ENCODE measurements around the gene CCL11.

Gene CCL11

GRCh38 chr17:34254146-34254545, 31.4 kb upstream of the CCL11 start:
- Histone ChIP-seq H3K36me3 (ENCODE audit: insufficient read depth) (no peaks in the 10 kb centered on the region), H4K20me1 (ENCODE audit: insufficient read depth) (no peaks in the 10 kb centered on the region), H3K4me1 (ENCODE audit: low read depth, poor library complexity, severe bottlenecking) (peaks cover 10% of the 10 kb centered on the region), H2AFZ (ENCODE audit: low read depth) (no peak overlapping the region), H3K4me2 (no peak overlapping the region), H3K4me3 (IDR thresholded peaks at IDR 0.05; ENCODE audit: insufficient read depth, low read depth, low read length) (no peak overlapping the region), H3K79me2 (ENCODE audit: insufficient read depth, low read depth) (no peaks in the 10 kb centered on the region), H3K27me3 (ENCODE audit: insufficient read depth, low read depth) (no peaks in the 10 kb centered on the region), H3K9ac (no peak overlapping the region), H3K27ac (no peak overlapping the region)
- TF ChIP-seq, protein P1, sequence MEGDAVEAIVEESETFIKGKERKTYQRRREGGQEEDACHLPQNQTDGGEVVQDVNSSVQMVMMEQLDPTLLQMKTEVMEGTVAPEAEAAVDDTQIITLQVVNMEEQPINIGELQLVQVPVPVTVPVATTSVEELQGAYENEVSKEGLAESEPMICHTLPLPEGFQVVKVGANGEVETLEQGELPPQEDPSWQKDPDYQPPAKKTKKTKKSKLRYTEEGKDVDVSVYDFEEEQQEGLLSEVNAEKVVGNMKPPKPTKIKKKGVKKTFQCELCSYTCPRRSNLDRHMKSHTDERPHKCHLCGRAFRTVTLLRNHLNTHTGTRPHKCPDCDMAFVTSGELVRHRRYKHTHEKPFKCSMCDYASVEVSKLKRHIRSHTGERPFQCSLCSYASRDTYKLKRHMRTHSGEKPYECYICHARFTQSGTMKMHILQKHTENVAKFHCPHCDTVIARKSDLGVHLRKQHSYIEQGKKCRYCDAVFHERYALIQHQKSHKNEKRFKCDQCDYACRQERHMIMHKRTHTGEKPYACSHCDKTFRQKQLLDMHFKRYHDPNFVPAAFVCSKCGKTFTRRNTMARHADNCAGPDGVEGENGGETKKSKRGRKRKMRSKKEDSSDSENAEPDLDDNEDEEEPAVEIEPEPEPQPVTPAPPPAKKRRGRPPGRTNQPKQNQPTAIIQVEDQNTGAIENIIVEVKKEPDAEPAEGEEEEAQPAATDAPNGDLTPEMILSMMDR (conservative IDR thresholded peaks at IDR 0.05; ENCODE audit: low read depth, low read length) = no peak

GRCh38 chr17:34254651-34255380, 30.7 kb upstream of the CCL11 start, which contains the start of gene CCL2:
TSS of gene CCL2 (plus strand) at chr17:34255285. CDS start at chr17:34255350, 65 bp downstream.
- H2AFZ ChIP-seq (ENCODE audit: low read depth) = no peak within 1 kb of the TSS
- H3K79me2 ChIP-seq (ENCODE audit: insufficient read depth, low read depth) = no peaks in the 10 kb centered on the region
- TF ChIP-seq, protein P1 (conservative IDR thresholded peaks at IDR 0.05; ENCODE audit: low read depth, low read length) = no peak
- H3K27me3 ChIP-seq (ENCODE audit: insufficient read depth, low read depth) = no peaks in the 10 kb centered on the region
- no peaks in the 10 kb centered on the region for H3K36me3 ChIP-seq (ENCODE audit: insufficient read depth)
- H3K4me3 ChIP-seq (IDR thresholded peaks at IDR 0.05; ENCODE audit: insufficient read depth, low read depth, low read length) = no peak within 1 kb of the TSS
- no peaks in the 10 kb centered on the region for H4K20me1 ChIP-seq (ENCODE audit: insufficient read depth)
- no peak within 1 kb of the TSS for H3K9ac ChIP-seq
- H3K4me2 ChIP-seq = no peak within 1 kb of the TSS
- H3K27ac ChIP-seq = no peak within 1 kb of the TSS
- peaks cover 3% of the 10 kb centered on the region for H3K4me1 ChIP-seq (ENCODE audit: low read depth, poor library complexity, severe bottlenecking)

DNA sequence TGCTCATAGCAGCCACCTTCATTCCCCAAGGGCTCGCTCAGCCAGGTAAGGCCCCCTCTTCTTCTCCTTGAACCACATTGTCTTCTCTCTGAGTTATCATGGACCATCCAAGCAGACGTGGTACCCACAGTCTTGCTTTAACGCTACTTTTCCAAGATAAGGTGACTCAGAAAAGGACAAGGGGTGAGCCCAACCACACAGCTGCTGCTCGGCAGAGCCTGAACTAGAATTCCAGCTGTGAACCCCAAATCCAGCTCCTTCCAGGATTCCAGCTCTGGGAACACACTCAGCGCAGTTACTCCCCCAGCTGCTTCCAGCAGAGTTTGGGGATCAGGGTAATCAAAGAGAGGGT, 30.2 kb upstream of the CCL11 start:
- no peak overlapping the region for H3K4me3 ChIP-seq (IDR thresholded peaks at IDR 0.05; ENCODE audit: insufficient read depth, low read depth, low read length)
- H3K4me1 ChIP-seq (ENCODE audit: low read depth, poor library complexity, severe bottlenecking) = no peaks in the 10 kb centered on the region
- H3K36me3 ChIP-seq (ENCODE audit: insufficient read depth) = no peaks in the 10 kb centered on the region
- no peak overlapping the region for H2AFZ ChIP-seq (ENCODE audit: low read depth)
- TF ChIP-seq, protein P1 (conservative IDR thresholded peaks at IDR 0.05; ENCODE audit: low read depth, low read length) = no peak
- H3K9ac ChIP-seq = no peak overlapping the region
- H3K4me2 ChIP-seq = no peak overlapping the region
- no peaks in the 10 kb centered on the region for H3K79me2 ChIP-seq (ENCODE audit: insufficient read depth, low read depth)
- no peak overlapping the region for H3K27ac ChIP-seq
- no peaks in the 10 kb centered on the region for H3K27me3 ChIP-seq (ENCODE audit: insufficient read depth, low read depth)
- H4K20me1 ChIP-seq (ENCODE audit: insufficient read depth) = no peaks in the 10 kb centered on the region

DNA sequence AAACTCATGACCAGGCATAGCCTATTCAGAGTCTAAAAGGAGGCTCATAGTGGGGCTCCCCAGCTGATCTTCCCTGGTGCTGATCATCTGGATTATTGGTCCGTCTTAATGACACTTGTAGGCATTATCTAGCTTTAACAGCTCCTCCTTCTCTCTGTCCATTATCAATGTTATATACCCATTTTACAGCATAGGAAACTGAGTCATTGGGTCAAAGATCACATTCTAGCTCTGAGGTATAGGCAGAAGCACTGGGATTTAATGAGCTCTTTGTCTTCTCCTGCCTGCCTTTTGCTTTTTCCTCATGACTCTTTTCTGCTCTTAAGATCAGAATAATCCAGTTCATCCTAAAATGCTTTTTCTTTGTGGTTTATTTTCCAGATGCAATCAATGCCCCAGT, 29.7 kb upstream of the CCL11 start:
- Histone ChIP-seq H3K4me3 (IDR thresholded peaks at IDR 0.05; ENCODE audit: insufficient read depth, low read depth, low read length) (no peak overlapping the region), H3K4me2 (no peak overlapping the region), H3K27me3 (ENCODE audit: insufficient read depth, low read depth) (no peaks in the 10 kb centered on the region), H3K79me2 (ENCODE audit: insufficient read depth, low read depth) (no peaks in the 10 kb centered on the region), H3K4me1 (ENCODE audit: low read depth, poor library complexity, severe bottlenecking) (no peaks in the 10 kb centered on the region), H3K27ac (no peak overlapping the region), H3K36me3 (ENCODE audit: insufficient read depth) (no peaks in the 10 kb centered on the region), H2AFZ (ENCODE audit: low read depth) (no peak overlapping the region), H4K20me1 (ENCODE audit: insufficient read depth) (no peaks in the 10 kb centered on the region), H3K9ac (no peak overlapping the region)
- TF ChIP-seq, protein P1 (conservative IDR thresholded peaks at IDR 0.05; ENCODE audit: low read depth, low read length) = no peak

All from KMS-11 (cell line).